Measurements from ENCODE around the gene NPEPPS. TPM values are rescaled to one million over a fixed set of nuclear protein-coding genes. Genes with fewer than 3 reads are reported as not detected.
A peak's percentile ranks its signal among the peaks of the same experiment; 100 is the strongest.

The NPEPPS gene
- total RNA-seq, 6 experiments from 2014 or later: 88.8 to 101 (median 89.9) TPM

- H3K36me3 Mint-ChIP-seq (ENCODE audit: low read depth): peaks cover 39% of the 10 kb centered on the region
- no peaks in the 10 kb centered on the region for H3K9me3 Mint-ChIP-seq
- no peak for DNase-seq
- H3K27ac Mint-ChIP-seq: no peak overlapping the region
- H3K27me3 Mint-ChIP-seq (ENCODE audit: insufficient read depth): no peaks in the 10 kb centered on the region
- H3K4me1 Mint-ChIP-seq (ENCODE audit: low read depth): peaks cover 14% of the 10 kb centered on the region
- H3K4me3 Mint-ChIP-seq: no peak overlapping the region
- no peak; the same call in 1 of the 2 replicates for TF ChIP-seq CTCF (IDR thresholded peaks at IDR 0.05)
These were observed 129.2 kb downstream of the NPEPPS start for GRCh38 chr17:47660064-47660492.

DNA sequence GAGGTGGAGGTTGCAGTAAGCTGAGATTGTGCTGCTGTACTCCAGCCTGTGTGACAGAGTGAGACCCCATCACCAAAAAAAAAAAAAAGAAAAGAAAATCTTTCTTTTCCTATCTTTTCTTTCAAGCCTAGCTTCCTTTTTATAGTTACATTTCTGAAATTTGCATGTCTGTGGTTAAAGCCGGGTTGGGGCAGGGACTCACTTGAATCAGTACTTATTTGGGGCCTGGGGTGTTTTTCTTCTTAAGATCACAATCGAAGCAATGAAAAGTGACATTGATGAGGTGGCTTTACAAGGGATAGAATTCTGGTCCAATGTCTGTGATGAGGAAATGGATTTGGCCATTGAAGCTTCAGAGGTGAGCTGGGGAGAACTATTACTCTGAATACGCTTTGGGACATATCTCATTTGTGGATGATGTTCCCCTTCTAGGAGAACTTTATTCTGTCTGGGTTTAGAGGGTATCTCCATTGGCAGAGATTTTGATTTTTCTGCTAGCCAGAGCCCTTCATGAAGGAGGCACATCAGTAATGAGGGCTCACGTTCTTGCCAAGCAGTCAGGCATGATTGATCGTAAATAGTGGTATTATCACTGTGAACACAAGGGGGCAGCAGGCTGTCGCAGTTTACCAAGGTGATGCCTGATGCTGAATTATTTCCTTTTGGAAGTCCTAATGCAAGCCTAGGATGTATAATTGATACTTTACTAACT lies 133.2 kb downstream of the NPEPPS start:
- Mint-ChIP-seq H3K27me3 (ENCODE audit: insufficient read depth) (no peaks in the 10 kb centered on the region), H3K27ac (peak overlapping the region; percentile 43), H3K4me3 (no peak overlapping the region), H3K9me3 (no peaks in the 10 kb centered on the region), H3K36me3 (ENCODE audit: low read depth) (peaks cover 32% of the 10 kb centered on the region), H3K4me1 (ENCODE audit: low read depth) (peaks cover 6% of the 10 kb centered on the region; the same call in 1 of the 2 replicates)
- DNase-seq: peak; percentile 48
- peak; percentile 89 for TF ChIP-seq CTCF (IDR thresholded peaks at IDR 0.05)

DNA sequence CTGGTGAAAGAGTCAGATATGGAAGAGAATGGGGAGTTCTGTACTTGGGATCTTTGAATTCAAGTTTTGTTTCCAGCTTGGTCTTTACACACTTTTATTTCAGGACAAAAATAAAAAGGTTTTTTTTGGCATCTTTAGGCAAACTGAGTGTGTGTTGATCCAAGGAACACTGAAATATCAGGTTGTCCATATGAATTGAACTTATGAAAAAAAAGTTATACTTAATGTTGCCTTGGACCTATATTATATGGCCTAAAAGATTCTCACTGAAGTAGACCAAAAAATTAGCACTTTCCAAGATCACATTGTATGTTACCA lies 133.7 kb downstream of the NPEPPS start:
- Mint-ChIP-seq H3K36me3 (ENCODE audit: low read depth) (peaks cover 36% of the 10 kb centered on the region), H3K4me3 (no peak overlapping the region), H3K27ac (peak overlapping the region; percentile 43), H3K27me3 (ENCODE audit: insufficient read depth) (no peaks in the 10 kb centered on the region), H3K4me1 (ENCODE audit: low read depth) (peaks cover 6% of the 10 kb centered on the region; the same call in 1 of the 2 replicates), H3K9me3 (no peaks in the 10 kb centered on the region)
- DNase-seq: no peak
- peak; percentile 42 for TF ChIP-seq CTCF (IDR thresholded peaks at IDR 0.05)

GRCh38 chr17:47665655-47666054 lies 134.7 kb downstream of the NPEPPS start:
- no peak for DNase-seq
- Mint-ChIP-seq H3K4me1 (ENCODE audit: low read depth) (peaks cover 6% of the 10 kb centered on the region; the same call in 1 of the 2 replicates), H3K36me3 (ENCODE audit: low read depth) (peaks cover 43% of the 10 kb centered on the region), H3K27me3 (ENCODE audit: insufficient read depth) (no peaks in the 10 kb centered on the region), H3K27ac (no peak overlapping the region; the same call in 1 of the 2 replicates), H3K4me3 (no peak overlapping the region), H3K9me3 (no peaks in the 10 kb centered on the region)
- no peak for TF ChIP-seq CTCF (IDR thresholded peaks at IDR 0.05)

DNA sequence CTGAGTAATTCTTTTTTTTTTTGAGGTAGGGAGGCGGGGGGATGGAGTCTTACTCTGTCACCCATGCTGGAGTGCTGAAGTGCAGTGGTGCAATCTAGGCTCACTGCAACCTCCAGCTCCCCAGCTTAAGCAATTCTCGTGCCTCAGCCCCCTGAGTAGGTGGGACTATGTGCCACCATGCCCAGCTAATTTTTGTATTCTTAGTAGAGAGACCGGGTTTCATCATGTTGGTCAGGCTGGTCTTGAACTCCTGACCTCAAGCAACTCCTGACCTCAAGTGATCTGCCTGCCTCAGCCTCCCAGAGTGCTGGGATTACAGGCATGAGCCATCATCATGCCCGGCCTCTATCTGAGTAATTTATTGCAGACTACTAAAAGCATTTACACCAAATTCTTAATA lies 138.2 kb downstream of the NPEPPS start:
- TF ChIP-seq CTCF (IDR thresholded peaks at IDR 0.05): no peak
- Mint-ChIP-seq H3K4me1 (ENCODE audit: low read depth) (peaks cover 6% of the 10 kb centered on the region; the same call in 1 of the 2 replicates), H3K9me3 (no peaks in the 10 kb centered on the region), H3K36me3 (ENCODE audit: low read depth) (peaks cover 56% of the 10 kb centered on the region), H3K27ac (no peak overlapping the region), H3K4me3 (no peak overlapping the region), H3K27me3 (ENCODE audit: insufficient read depth) (no peaks in the 10 kb centered on the region)
- DNase-seq: no peak

Data from HFFc6 (cell line).